OCI-LY1 (cell line): ENCODE measurements around the gene BTBD1.

Experiments used
- H2AFZ ChIP-seq: fragments of 200-600 bp; sonication (generic), shearing (Covaris generic); 2 replicates; pipeline ENCODE4 v1.6.0; 2014; ENCODE audit warnings: antibody characterized with exemption, mild to moderate bottlenecking, low read length
- H3F3A ChIP-seq: fragments of 200-600 bp; sonication (generic), shearing (Covaris generic); 2 replicates; pipeline ENCODE4 v1.6.0; 2014; ENCODE audit warnings: mild to moderate bottlenecking, antibody characterized with exemption, low read length, moderate library complexity; ENCODE audit not compliant: insufficient read depth
- H3K27ac ChIP-seq: fragments of 200-600 bp; sonication (generic); 2 replicates; pipeline ENCODE4 v1.5.1; 2014; ENCODE audit warnings: low read length, mixed run types, mild to moderate bottlenecking, low read depth; ENCODE audit not compliant: poor library complexity, severe bottlenecking
- H3K27me3 ChIP-seq: fragments of 200-600 bp; sonication (generic); 2 replicates; pipeline ENCODE4 v1.6.0; 2014; ENCODE audit warnings: antibody characterized with exemption, mild to moderate bottlenecking, low read length, moderate library complexity; ENCODE audit not compliant: insufficient read depth
- H3K36me3 ChIP-seq: fragments of 200-600 bp; sonication (generic); 2 replicates; pipeline ENCODE4 v1.6.1; 2014; ENCODE audit warnings: mild to moderate bottlenecking, antibody characterized with exemption, low read length, moderate library complexity, mixed read lengths; ENCODE audit not compliant: insufficient read depth
- H3K4me1 ChIP-seq: fragments of 200-600 bp; sonication (generic); 2 replicates; pipeline ENCODE4 v1.5.1; 2014; ENCODE audit warnings: mild to moderate bottlenecking, low read length, moderate library complexity; ENCODE audit not compliant: insufficient read depth, severe bottlenecking
- H3K4me2 ChIP-seq: fragments of 200-600 bp; sonication (generic), shearing (Covaris generic); 2 replicates; pipeline ENCODE4 v1.6.1; 2014; ENCODE audit warnings: low read length
- H3K4me3 ChIP-seq: fragments of 200-600 bp; sonication (generic); 2 replicates; pipeline ENCODE4 v1.5.1; 2014; ENCODE audit warnings: low read length, low read depth, mild to moderate bottlenecking, mixed read lengths; ENCODE audit not compliant: poor library complexity, severe bottlenecking
- H3K79me2 ChIP-seq: fragments of 200-600 bp; shearing (Covaris generic); 2 replicates; pipeline ENCODE4 v1.6.1; 2016; ENCODE audit warnings: mixed run types, low read length, mixed read lengths; ENCODE audit not compliant: insufficient read depth
- H3K9ac ChIP-seq: fragments of 200-600 bp; sonication (generic), shearing (Covaris generic); 2 replicates; pipeline ENCODE4 v1.6.1; 2014; ENCODE audit warnings: mild to moderate bottlenecking, low read length, mixed read lengths
- H3K9me2 ChIP-seq: fragments of 200-600 bp; sonication (generic), shearing (Covaris generic); 2 replicates; pipeline ENCODE4 v1.6.1; 2014; ENCODE audit warnings: low read depth, mild to moderate bottlenecking, low read length, mixed read lengths
- H3K9me3 ChIP-seq: fragments of 200-600 bp; shearing (Covaris generic); 2 replicates; pipeline ENCODE4 v1.6.1; 2014; ENCODE audit warnings: low read length, mixed read lengths
- H4K20me1 ChIP-seq: fragments of 200-600 bp; sonication (generic), shearing (Covaris generic); 2 replicates; pipeline ENCODE4 v1.6.0; 2016; ENCODE audit warnings: mild to moderate bottlenecking, low read length; ENCODE audit not compliant: insufficient read depth
- EZH2 ChIP-seq: fragments of 200-600 bp; sonication (generic), shearing (Covaris generic); IDR thresholded peaks from 2 replicates; pipeline ENCODE4 v1.8.0; 2017; ENCODE audit warnings: borderline replicate concordance, mixed run types, mild to moderate bottlenecking, antibody characterized with exemption, low read length, moderate library complexity, mixed read lengths
- TF ChIP-seq, protein P1 (sequence below): fragments of 200-600 bp; sonication (generic), shearing (Covaris generic); IDR thresholded peaks from 2 replicates; pipeline ENCODE4 v1.5.1; 2017; ENCODE audit warnings: mild to moderate bottlenecking, antibody characterized with exemption, low read length, moderate library complexity, mixed read lengths

The BTBD1 gene

DNA sequence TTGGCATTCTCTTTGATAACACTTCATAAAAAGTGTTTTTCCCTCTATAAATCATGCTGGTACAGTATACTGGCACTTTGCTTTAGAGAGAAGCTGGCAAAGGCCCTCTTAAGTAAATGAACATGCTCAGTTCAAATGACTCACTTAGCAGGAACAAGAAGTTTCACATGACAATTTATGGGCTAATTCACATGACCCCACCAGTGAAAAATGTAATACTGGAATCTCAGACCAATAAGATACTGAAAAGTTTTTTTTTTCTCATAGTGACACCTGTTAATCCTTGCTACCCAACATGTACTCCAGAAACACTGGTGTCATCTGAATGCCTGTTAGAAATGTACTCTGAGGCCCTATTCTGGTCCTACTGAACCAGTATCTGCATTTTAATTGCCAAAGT is 13.9 kb downstream of the BTBD1 start:
- H2AFZ ChIP-seq = no peak overlapping the region
- peaks cover 88% of the 10 kb centered on the region for H3K36me3 ChIP-seq
- no peaks in the 10 kb centered on the region for H3K4me1 ChIP-seq
- no peak overlapping the region for H3K4me2 ChIP-seq
- no peaks in the 10 kb centered on the region for H3K27me3 ChIP-seq
- H3K9me3 ChIP-seq = no peaks in the 10 kb centered on the region
- H3F3A ChIP-seq = no peaks in the 10 kb centered on the region
- no peak overlapping the region for H3K27ac ChIP-seq
- H3K9ac ChIP-seq = no peak overlapping the region
- H3K4me3 ChIP-seq = no peak overlapping the region
- TF ChIP-seq, protein P1, sequence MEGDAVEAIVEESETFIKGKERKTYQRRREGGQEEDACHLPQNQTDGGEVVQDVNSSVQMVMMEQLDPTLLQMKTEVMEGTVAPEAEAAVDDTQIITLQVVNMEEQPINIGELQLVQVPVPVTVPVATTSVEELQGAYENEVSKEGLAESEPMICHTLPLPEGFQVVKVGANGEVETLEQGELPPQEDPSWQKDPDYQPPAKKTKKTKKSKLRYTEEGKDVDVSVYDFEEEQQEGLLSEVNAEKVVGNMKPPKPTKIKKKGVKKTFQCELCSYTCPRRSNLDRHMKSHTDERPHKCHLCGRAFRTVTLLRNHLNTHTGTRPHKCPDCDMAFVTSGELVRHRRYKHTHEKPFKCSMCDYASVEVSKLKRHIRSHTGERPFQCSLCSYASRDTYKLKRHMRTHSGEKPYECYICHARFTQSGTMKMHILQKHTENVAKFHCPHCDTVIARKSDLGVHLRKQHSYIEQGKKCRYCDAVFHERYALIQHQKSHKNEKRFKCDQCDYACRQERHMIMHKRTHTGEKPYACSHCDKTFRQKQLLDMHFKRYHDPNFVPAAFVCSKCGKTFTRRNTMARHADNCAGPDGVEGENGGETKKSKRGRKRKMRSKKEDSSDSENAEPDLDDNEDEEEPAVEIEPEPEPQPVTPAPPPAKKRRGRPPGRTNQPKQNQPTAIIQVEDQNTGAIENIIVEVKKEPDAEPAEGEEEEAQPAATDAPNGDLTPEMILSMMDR = no peak
- no peak for TF ChIP-seq EZH2
- peaks cover 15% of the 10 kb centered on the region for H3K79me2 ChIP-seq
- no peaks in the 10 kb centered on the region for H4K20me1 ChIP-seq
- H3K9me2 ChIP-seq = no peaks in the 10 kb centered on the region

DNA sequence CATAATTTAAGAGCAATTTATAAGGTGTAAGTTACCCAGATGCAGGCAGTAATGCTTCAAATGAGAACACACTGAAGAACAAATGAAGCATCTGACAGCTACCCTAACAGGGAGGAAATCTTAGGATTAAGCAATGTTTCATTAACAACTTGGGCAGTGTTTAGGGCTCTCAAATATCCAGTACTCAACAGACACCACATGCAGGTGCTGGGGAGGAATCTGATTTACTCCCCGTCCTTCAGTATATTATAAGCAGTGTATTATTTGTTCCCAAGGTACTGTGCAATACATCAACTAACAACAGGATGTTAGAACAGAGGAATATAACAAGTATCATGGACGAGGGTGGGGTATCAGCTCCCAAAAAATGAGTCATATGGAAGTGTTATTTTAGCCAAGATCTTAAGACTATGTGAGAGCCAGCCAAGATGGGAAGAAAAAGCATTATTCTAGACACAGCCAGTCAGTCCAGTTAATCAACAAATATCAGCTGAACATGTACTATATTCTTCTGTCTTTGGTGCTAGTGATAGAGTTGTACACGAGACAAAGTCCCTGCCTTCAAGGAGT is 20.4 kb downstream of the BTBD1 start:
- Histone ChIP-seq H4K20me1 (no peaks in the 10 kb centered on the region), H3F3A (no peaks in the 10 kb centered on the region), H3K9me3 (no peaks in the 10 kb centered on the region), H3K36me3 (peaks cover 90% of the 10 kb centered on the region), H3K27me3 (no peaks in the 10 kb centered on the region), H3K79me2 (0 out of 2 replicates have a peak, but pooled peaks cover 3% of the 10 kb centered on the region), H3K4me2 (no peak overlapping the region), H3K9ac (no peak overlapping the region), H3K4me3 (no peak overlapping the region), H2AFZ (no peak overlapping the region), H3K9me2 (no peaks in the 10 kb centered on the region), H3K4me1 (no peaks in the 10 kb centered on the region), H3K27ac (no peak overlapping the region)
- no peak for TF ChIP-seq EZH2
- TF ChIP-seq, protein P1 = no peak

DNA sequence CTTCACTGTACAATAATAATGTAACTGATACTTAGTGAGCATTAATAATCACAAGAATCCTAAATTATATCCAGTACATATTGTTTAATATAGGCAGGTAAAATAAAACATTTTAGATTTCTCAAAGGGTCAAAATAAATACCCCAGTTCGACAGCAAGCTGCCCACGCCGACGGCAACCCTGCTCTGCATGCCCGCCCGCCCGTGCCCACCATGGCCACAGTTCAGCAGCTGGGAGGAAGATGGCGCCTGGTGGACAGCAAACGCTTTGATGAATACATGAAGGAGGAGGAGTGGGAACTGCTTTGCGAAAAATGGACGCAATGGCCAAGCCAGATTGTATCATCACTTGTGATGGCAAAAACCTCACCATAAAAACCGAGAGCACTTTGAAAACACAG is 22.9 kb downstream of the BTBD1 start:
- H3K4me3 ChIP-seq = no peak overlapping the region
- H3K9me2 ChIP-seq = no peaks in the 10 kb centered on the region
- H3K79me2 ChIP-seq = peaks cover 8% of the 10 kb centered on the region
- no peak overlapping the region for H3K4me2 ChIP-seq
- TF ChIP-seq, protein P1 = no peak
- peaks cover 94% of the 10 kb centered on the region for H3K36me3 ChIP-seq
- no peak overlapping the region for H2AFZ ChIP-seq
- no peaks in the 10 kb centered on the region for H4K20me1 ChIP-seq
- H3F3A ChIP-seq = no peaks in the 10 kb centered on the region
- no peaks in the 10 kb centered on the region for H3K4me1 ChIP-seq
- H3K9ac ChIP-seq = no peak overlapping the region
- H3K27me3 ChIP-seq = no peaks in the 10 kb centered on the region
- no peaks in the 10 kb centered on the region for H3K9me3 ChIP-seq
- H3K27ac ChIP-seq = no peak overlapping the region
